ENCODE measurements around the gene MSMP. TPM values are rescaled to one million over a fixed set of nuclear protein-coding genes. Genes with fewer than 3 reads are reported as not detected.

Gene MSMP
- total and polyA plus RNA-seq, 2 experiments from 2014 or later, result not detected

GRCh38 chr9:35743880-35744518, 10.1 kb downstream of the MSMP start:
- TF ChIP-seq EZH2phosphoT487 (IDR thresholded peaks at IDR 0.05; ENCODE audit: low read depth, severe bottlenecking, unreplicated experiment) (no peak), EZH2 (IDR thresholded peaks at IDR 0.05; ENCODE audit: borderline replicate concordance) (no peak), CTCF (IDR thresholded peaks at IDR 0.05; ENCODE audit: poor library complexity) (no peak)
- Histone ChIP-seq H3K36me3 (replicated peaks; ENCODE audit: insufficient read depth, low read depth) (no peaks in the 10 kb centered on the region), H3K4me2 (no peak overlapping the region), H3K4me1 (ENCODE audit: insufficient read depth) (peaks cover 13% of the 10 kb centered on the region), H3K27me3 (no peaks in the 10 kb centered on the region), H3K9me2 (replicated peaks; ENCODE audit: insufficient read depth) (no peaks in the 10 kb centered on the region), H3K9me3 (ENCODE audit: low read depth) (no peaks in the 10 kb centered on the region), H3K79me2 (peaks cover 56% of the 10 kb centered on the region), H3K4me3 (no peak overlapping the region), H3K27ac (no peak overlapping the region), H4K20me1 (ENCODE audit: insufficient read depth, poor library complexity, severe bottlenecking) (peaks cover 23% of the 10 kb centered on the region), H2AFZ (no peak overlapping the region)
- 82% methylated on average over 8 of the region's 8 CpGs for WGBS (ENCODE audit: low lambda C conversion rate, missing lambda C conversion rate)
- DNase-seq (ENCODE audit: low spot score), result no peak

- Histone ChIP-seq H3K36me3 (replicated peaks; ENCODE audit: insufficient read depth, low read depth) (no peaks in the 10 kb centered on the region), H3K27ac (no peak overlapping the region), H3K9me3 (ENCODE audit: low read depth) (no peaks in the 10 kb centered on the region), H3K4me3 (no peak overlapping the region), H3K4me2 (no peak overlapping the region), H3K4me1 (ENCODE audit: insufficient read depth) (peaks cover 13% of the 10 kb centered on the region), H2AFZ (no peak overlapping the region), H3K27me3 (no peaks in the 10 kb centered on the region), H4K20me1 (ENCODE audit: insufficient read depth, poor library complexity, severe bottlenecking) (peaks cover 22% of the 10 kb centered on the region), H3K9me2 (replicated peaks; ENCODE audit: insufficient read depth) (no peaks in the 10 kb centered on the region), H3K79me2 (peaks cover 53% of the 10 kb centered on the region)
- 78% methylated on average over 2 of the region's 2 CpGs for WGBS (ENCODE audit: low lambda C conversion rate, missing lambda C conversion rate)
- no peak for DNase-seq (ENCODE audit: low spot score)
- no peak for TF ChIP-seq EZH2phosphoT487 (IDR thresholded peaks at IDR 0.05; ENCODE audit: low read depth, severe bottlenecking, unreplicated experiment)
- no peak for TF ChIP-seq EZH2 (IDR thresholded peaks at IDR 0.05; ENCODE audit: borderline replicate concordance)
- TF ChIP-seq CTCF (IDR thresholded peaks at IDR 0.05; ENCODE audit: poor library complexity), result no peak
Measured at GRCh38 chr9:35743452-35743851, 10.6 kb downstream of the MSMP start.

GRCh38 chr9:35741740-35742139, 12.3 kb downstream of the MSMP start:
- Histone ChIP-seq H3K36me3 (replicated peaks; ENCODE audit: insufficient read depth, low read depth) (no peaks in the 10 kb centered on the region), H3K9me3 (ENCODE audit: low read depth) (no peaks in the 10 kb centered on the region), H3K4me1 (ENCODE audit: insufficient read depth) (peaks cover 10% of the 10 kb centered on the region), H2AFZ (no peak overlapping the region), H3K4me3 (no peak overlapping the region), H3K27ac (no peak overlapping the region), H4K20me1 (ENCODE audit: insufficient read depth, poor library complexity, severe bottlenecking) (peaks cover 9% of the 10 kb centered on the region), H3K27me3 (no peaks in the 10 kb centered on the region), H3K9me2 (replicated peaks; ENCODE audit: insufficient read depth) (no peaks in the 10 kb centered on the region), H3K79me2 (peaks cover 36% of the 10 kb centered on the region), H3K4me2 (no peak overlapping the region)
- 89% methylated on average over 7 of the region's 7 CpGs for WGBS (ENCODE audit: low lambda C conversion rate, missing lambda C conversion rate)
- TF ChIP-seq EZH2 (IDR thresholded peaks at IDR 0.05; ENCODE audit: borderline replicate concordance), result no peak
- DNase-seq (ENCODE audit: low spot score), result no peak

GRCh38 chr9:35740243-35740642, 13.8 kb downstream of the MSMP start:
- no peaks in the 10 kb centered on the region for H3K9me3 ChIP-seq (ENCODE audit: low read depth)
- H3K4me3 ChIP-seq, result no peak overlapping the region
- no peak overlapping the region for H2AFZ ChIP-seq
- H3K9me2 ChIP-seq (replicated peaks; ENCODE audit: insufficient read depth), result no peaks in the 10 kb centered on the region
- H3K4me1 ChIP-seq (ENCODE audit: insufficient read depth), result no peaks in the 10 kb centered on the region
- no peak for DNase-seq (ENCODE audit: low spot score)
- H4K20me1 ChIP-seq (ENCODE audit: insufficient read depth, poor library complexity, severe bottlenecking), result peaks cover 10% of the 10 kb centered on the region
- WGBS (ENCODE audit: low lambda C conversion rate, missing lambda C conversion rate), result 94% methylated on average over 6 of the region's 6 CpGs
- H3K4me2 ChIP-seq, result no peak overlapping the region
- TF ChIP-seq CTCF (IDR thresholded peaks at IDR 0.05; ENCODE audit: poor library complexity), result no peak
- no peak for TF ChIP-seq EZH2 (IDR thresholded peaks at IDR 0.05; ENCODE audit: borderline replicate concordance)
- no peak for TF ChIP-seq EZH2phosphoT487 (IDR thresholded peaks at IDR 0.05; ENCODE audit: low read depth, severe bottlenecking, unreplicated experiment)
- no peak overlapping the region for H3K27ac ChIP-seq
- H3K36me3 ChIP-seq (replicated peaks; ENCODE audit: insufficient read depth, low read depth), result no peaks in the 10 kb centered on the region
- H3K79me2 ChIP-seq, result peaks cover 25% of the 10 kb centered on the region
- H3K27me3 ChIP-seq, result no peaks in the 10 kb centered on the region
